GM23338 (cell line): ENCODE results near the gene PHLDB3. TPM values are rescaled to one million over a fixed set of nuclear protein-coding genes. Genes with fewer than 3 reads are reported as not detected.

ENCODE experiments used
- ATAC-seq: fragments of 200-7000 bp; cut with Tn5 transposase; 3 replicates; pipeline ENCODE4 v1.9.1; 2020
- DNase-seq: peaks from one replicate; pipeline ENCODE4 v3.0.0-alpha.2; 2015; ENCODE audit warnings: low spot score
- H2AFZ ChIP-seq: fragments of 200-600 bp; sonication (generic); 2 replicates; pipeline ENCODE4 v1.8.0; 2016; ENCODE audit warnings: antibody characterized with exemption, mild to moderate bottlenecking, moderate library complexity
- H3F3A ChIP-seq: fragments of 200-600 bp; sonication (generic); replicated peaks from 2 replicates; pipeline ENCODE4 v1.8.0; 2017; ENCODE audit warnings: antibody characterized with exemption, mixed run types, low read depth
- H3K27ac ChIP-seq: fragments of 200-600 bp; sonication (generic); 2 replicates; pipeline ENCODE4 v1.6.1; 2016; ENCODE audit warnings: low read depth
- H3K27me3 ChIP-seq: fragments of 200-600 bp; sonication (generic); 2 replicates; pipeline ENCODE4 v1.8.0; 2016; ENCODE audit warnings: mild to moderate bottlenecking, mixed run types, moderate library complexity; ENCODE audit not compliant: insufficient read depth
- H3K36me3 ChIP-seq: fragments of 200-600 bp; sonication (generic); 2 replicates; pipeline ENCODE4 v1.8.0; 2016; ENCODE audit warnings: mild to moderate bottlenecking; ENCODE audit not compliant: insufficient read depth
- H3K4me1 ChIP-seq: fragments of 200-600 bp; sonication (generic); 2 replicates; pipeline ENCODE4 v1.8.0; 2016; ENCODE audit warnings: mild to moderate bottlenecking, moderate library complexity; ENCODE audit not compliant: insufficient read depth
- H3K4me2 ChIP-seq: fragments of 200-600 bp; sonication (generic); 2 replicates; pipeline ENCODE4 v1.7.1; 2017; ENCODE audit warnings: mixed run types
- H3K4me3 ChIP-seq: fragments of 200-600 bp; sonication (generic); 2 replicates; pipeline ENCODE4 v1.6.1; 2016; ENCODE audit warnings: mixed run types
- H3K79me2 ChIP-seq: fragments of 200-600 bp; sonication (generic); replicated peaks from 2 replicates; pipeline ENCODE4 v1.8.0; 2017; ENCODE audit warnings: mild to moderate bottlenecking; ENCODE audit not compliant: insufficient read depth
- H3K9me2 ChIP-seq: fragments of 200-600 bp; sonication (generic); 2 replicates; pipeline ENCODE4 v1.8.0; 2017; ENCODE audit not compliant: insufficient read depth
- H4K20me1 ChIP-seq: fragments of 200-600 bp; sonication (generic); replicated peaks from 2 replicates; pipeline ENCODE4 v1.8.0; 2017; ENCODE audit warnings: mild to moderate bottlenecking; ENCODE audit not compliant: insufficient read depth
- H3K27ac Mint-ChIP-seq: 2 replicates; pipeline ENCODE4 v1.8.0; 2020; ENCODE audit warnings: inconsistent platforms, mild to moderate bottlenecking, moderate library complexity, mixed read lengths
- H3K27me3 Mint-ChIP-seq: 3 replicates; pipeline ENCODE4 v1.8.0; 2022; ENCODE audit warnings: low read depth, mild to moderate bottlenecking, moderate library complexity, mixed read lengths, inconsistent platforms; ENCODE audit not compliant: insufficient read depth, poor library complexity
- H3K36me3 Mint-ChIP-seq: 3 replicates; pipeline ENCODE4 v1.8.0; 2021; ENCODE audit warnings: low read depth, mild to moderate bottlenecking, inconsistent platforms, moderate library complexity, mixed read lengths
- H3K4me1 Mint-ChIP-seq: 3 replicates; pipeline ENCODE4 v1.8.0; 2020; ENCODE audit warnings: mild to moderate bottlenecking, inconsistent platforms, mixed read lengths
- H3K4me3 Mint-ChIP-seq: 3 replicates; pipeline ENCODE4 v1.8.0; 2021; ENCODE audit warnings: moderate library complexity, mild to moderate bottlenecking, inconsistent platforms, mixed read lengths
- H3K9me3 Mint-ChIP-seq: 3 replicates; pipeline ENCODE4 v1.8.0; 2020; ENCODE audit warnings: moderate library complexity, mild to moderate bottlenecking, inconsistent platforms, mixed read lengths
- CREB1 ChIP-seq: fragments of 250-450 bp; sonication (Bioruptor Pico); IDR thresholded peaks from 2 replicates; pipeline ENCODE4 v1.5.0; 2020; ENCODE audit warnings: low read depth, mild to moderate bottlenecking, moderate library complexity
- CTCF ChIP-seq, 2 experiments: fragments of 200-600 bp in 1 of 2; sonication (generic) in 1 of 2; conservative IDR thresholded peaks; 2 replicates each; pipeline versions ENCODE4 v1.5.1 to v1.6.1; 2016 to 2017; ENCODE audit warnings: antibody characterized with exemption in 2 of 2, low read depth in 2 of 2, mild to moderate bottlenecking in 2 of 2, moderate library complexity in 1 of 2
- EZH2phosphoT487 ChIP-seq: fragments of 200-600 bp; sonication (generic); IDR thresholded peaks from one replicate; pipeline ENCODE4 v1.8.1; 2018; ENCODE audit warnings: antibody characterized with exemption; ENCODE audit not compliant: unreplicated experiment
- JUNB ChIP-seq: IDR thresholded peaks from one replicate; pipeline ENCODE4 v1.6.1; 2016; ENCODE audit warnings: antibody characterized with exemption; ENCODE audit not compliant: unreplicated experiment
- NANOG ChIP-seq: IDR thresholded peaks from 2 replicates; pipeline ENCODE4 v1.6.1; 2016; ENCODE audit warnings: antibody characterized with exemption, borderline replicate concordance
- REST ChIP-seq: IDR thresholded peaks from one replicate; pipeline ENCODE4 v1.6.1; 2018; ENCODE audit warnings: antibody characterized with exemption; ENCODE audit not compliant: unreplicated experiment
- ZNF114 ChIP-seq: fragments of 250-450 bp; sonication (Bioruptor Pico); IDR thresholded peaks from 2 replicates; pipeline ENCODE4 v1.5.0; 2020; ENCODE audit warnings: mild to moderate bottlenecking, moderate library complexity
- polyA plus RNA-seq: library from polyadenylated mRNA; unstranded; fragments of >200 nt; fragmentation: Nextera tagmentation; extraction: Ambion mirVana; gene quantifications from 2 replicates; pipeline ENCODE4 v1.2.1, GENCODE V29; 2016
- total RNA-seq: library from RNA; depleted of rRNA; stranded (reverse); fragments of >200 nt; shearing (Covaris generic); gene quantifications from 2 replicates; pipeline ENCODE4 v1.2.3, GENCODE V29; 2014
- TF ChIP-seq, protein P1 (sequence below): IDR thresholded peaks from 2 replicates; pipeline ENCODE4 v1.6.1; 2016; ENCODE audit warnings: antibody characterized with exemption

PHLDB3 gene
- total and polyA plus RNA-seq, 2 experiments from 2014 or later: 6.3 to 15.4 TPM

- peak overlapping the region; percentile 95 for H3K4me3 Mint-ChIP-seq
- peak overlapping the region; percentile 100 for H2AFZ ChIP-seq
- no peak overlapping the region for H3K27ac Mint-ChIP-seq
Observed at GRCh38 chr19:43505186-43505456, 575 bp upstream of the PHLDB3 start.

More at GRCh38 chr19:43505186-43505456, 575 bp upstream of the PHLDB3 start:
- H3K27ac ChIP-seq: no peak overlapping the region
- peak overlapping the region; percentile 99 for H3K4me2 ChIP-seq
- 0 out of 2 replicates have a peak, but pooled peaks cover 5% of the 10 kb centered on the region for H3F3A ChIP-seq
- no peak for TF ChIP-seq CREB1 (CRISPR knock-in tag)
- no peak for TF ChIP-seq CTCF (conservative IDR thresholded peaks at IDR 0.05; ENCODE audit: low read depth in 2 of 2)
- TF ChIP-seq ZNF114: no peak
- no peak for TF ChIP-seq REST
- TF ChIP-seq, protein P1, sequence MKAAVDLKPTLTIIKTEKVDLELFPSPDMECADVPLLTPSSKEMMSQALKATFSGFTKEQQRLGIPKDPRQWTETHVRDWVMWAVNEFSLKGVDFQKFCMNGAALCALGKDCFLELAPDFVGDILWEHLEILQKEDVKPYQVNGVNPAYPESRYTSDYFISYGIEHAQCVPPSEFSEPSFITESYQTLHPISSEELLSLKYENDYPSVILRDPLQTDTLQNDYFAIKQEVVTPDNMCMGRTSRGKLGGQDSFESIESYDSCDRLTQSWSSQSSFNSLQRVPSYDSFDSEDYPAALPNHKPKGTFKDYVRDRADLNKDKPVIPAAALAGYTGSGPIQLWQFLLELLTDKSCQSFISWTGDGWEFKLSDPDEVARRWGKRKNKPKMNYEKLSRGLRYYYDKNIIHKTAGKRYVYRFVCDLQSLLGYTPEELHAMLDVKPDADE: no peak
- no peak for TF ChIP-seq NANOG
- no peak for TF ChIP-seq JUNB
- TF ChIP-seq EZH2phosphoT487: no peak
- peaks cover 23% of the 10 kb centered on the region for H3K27me3 ChIP-seq
- Mint-ChIP-seq H3K9me3 (peaks cover 4% of the 10 kb centered on the region; the same call in 1 of the 3 replicates), H3K4me1 (peaks cover 22% of the 10 kb centered on the region), H3K36me3 (peaks cover 8% of the 10 kb centered on the region), H3K27me3 (peaks cover 33% of the 10 kb centered on the region)
- H4K20me1 ChIP-seq: no peaks in the 10 kb centered on the region
- peak overlapping the region; percentile 97 for H3K4me3 ChIP-seq
- H3K36me3 ChIP-seq: no peaks in the 10 kb centered on the region
- H3K79me2 ChIP-seq: no peaks in the 10 kb centered on the region
- DNase-seq (no peak), ATAC-seq (no peak)
- peaks cover 12% of the 10 kb centered on the region; the same call in 1 of the 2 replicates for H3K4me1 ChIP-seq
- no peaks in the 10 kb centered on the region for H3K9me2 ChIP-seq
